HG03139 (cell line): Measurements from ENCODE around the gene HSPBAP1.
"Not testable (repeated sequence)": the region's sequence is repeated elsewhere in the genome, so short reads cannot be mapped to it uniquely, and the experiment has no call there.

Source experiments
- ATAC-seq: cut with Tn5 transposase; IDR thresholded peaks from one replicate; pipeline ENCODE4 v1.9.1; 2021; ENCODE audit not compliant: unreplicated experiment

Gene HSPBAP1

GRCh38 chr3:122742234-122742633 is 51.4 kb downstream of the HSPBAP1 start:
- no peak for ATAC-seq

DNA sequence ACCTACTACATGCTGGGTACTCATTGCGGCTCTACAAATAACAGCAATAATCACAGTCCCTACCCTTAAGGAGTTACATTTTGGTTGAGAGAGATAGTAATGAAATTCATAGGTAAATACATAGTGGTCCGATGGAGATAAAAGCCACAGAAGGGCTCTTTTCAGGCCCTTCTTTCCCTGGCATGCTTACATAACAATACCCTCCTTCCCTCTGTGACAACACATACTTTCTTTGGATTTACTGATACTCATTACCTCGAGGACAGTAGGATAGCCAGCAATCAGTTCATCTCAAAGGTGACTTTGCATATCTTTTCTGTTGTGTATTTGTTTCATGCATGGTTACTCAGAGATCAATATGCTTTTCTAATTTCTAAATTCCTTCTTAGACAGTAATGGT is 54.5 kb downstream of the HSPBAP1 start:
- ATAC-seq = no peak

GRCh38 chr3:122732682-122733525 is 60.7 kb downstream of the HSPBAP1 start:
- ATAC-seq = not testable (repeated sequence)

- no peak for ATAC-seq
Measured at GRCh38 chr3:122730240-122730639, 63.4 kb downstream of the HSPBAP1 start.

- no peak for ATAC-seq
Measured at GRCh38 chr3:122728756-122729514, 64.7 kb downstream of the HSPBAP1 start.

GRCh38 chr3:122728186-122728585 is 65.4 kb downstream of the HSPBAP1 start:
- ATAC-seq = no peak

- ATAC-seq = no peak
Measured at GRCh38 chr3:122727766-122728165, 65.9 kb downstream of the HSPBAP1 start.

DNA sequence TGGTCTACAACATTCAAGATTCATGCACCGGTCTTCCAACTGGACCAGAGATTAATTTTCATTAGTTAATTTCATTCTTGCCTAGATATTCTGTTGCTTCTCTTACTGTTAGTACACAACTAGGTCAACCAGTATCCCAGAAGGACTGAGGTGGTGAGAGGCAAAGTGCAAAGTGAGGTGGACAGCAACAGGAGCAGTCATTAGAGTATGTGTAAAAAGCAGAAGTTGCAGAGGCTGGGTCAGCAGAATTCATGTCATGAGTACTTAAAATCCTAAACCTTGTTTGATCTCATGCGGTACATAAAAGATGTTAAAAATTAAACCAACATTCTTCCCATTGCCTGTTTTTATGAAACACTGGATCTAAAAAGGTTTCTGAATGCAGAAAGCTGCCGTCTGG is 66.3 kb downstream of the HSPBAP1 start:
- no peak for ATAC-seq

DNA sequence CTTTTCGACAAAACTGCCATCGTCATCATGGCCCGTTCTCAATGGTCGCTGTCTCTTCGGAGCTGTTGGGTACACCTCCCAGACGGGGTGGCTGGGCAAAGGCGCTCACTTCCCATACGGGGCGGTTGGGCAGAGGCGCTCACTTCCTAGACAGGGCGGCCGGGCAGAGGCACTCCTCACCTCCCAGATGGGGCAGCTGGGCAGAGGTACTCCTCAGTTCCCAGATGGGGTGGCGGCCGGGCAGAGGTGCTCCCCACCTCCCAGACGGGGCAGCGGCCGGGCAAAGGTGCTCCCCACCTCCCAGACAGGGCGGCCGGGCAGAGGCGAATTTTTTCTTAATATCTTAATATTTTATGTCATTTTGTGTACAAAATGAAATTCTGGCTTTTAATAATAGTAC is 68.5 kb downstream of the HSPBAP1 start:
- ATAC-seq = no peak

DNA sequence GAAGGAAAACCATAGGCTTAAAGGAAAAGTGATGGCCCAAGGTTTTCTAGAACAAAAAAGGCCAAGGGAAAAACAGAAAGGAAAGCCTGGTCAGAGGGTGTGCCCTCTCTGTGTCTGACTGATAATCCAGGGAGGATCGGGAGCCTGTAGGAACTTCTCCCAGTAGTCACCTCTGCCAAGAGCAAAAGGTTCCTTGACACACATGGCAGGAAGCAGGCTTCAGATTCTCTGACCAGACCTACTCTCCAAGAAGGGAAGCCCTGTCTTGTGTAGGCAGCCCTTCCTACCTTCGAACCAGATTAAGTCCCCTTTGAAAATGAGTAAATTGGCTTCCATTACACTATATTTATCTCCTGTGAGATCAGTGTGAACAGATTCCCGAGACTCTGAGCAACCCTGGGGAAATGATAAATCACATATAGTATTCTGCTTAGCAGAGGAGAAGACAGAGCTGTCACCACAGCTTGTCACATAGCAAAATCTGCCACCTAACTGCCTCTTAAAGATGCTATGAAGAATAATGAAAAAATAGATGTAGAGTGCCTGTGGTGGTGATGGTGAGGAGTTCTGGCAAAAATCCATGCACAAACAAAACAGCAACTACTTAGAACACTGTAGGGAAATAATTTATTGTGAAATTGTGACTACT is 74.2 kb downstream of the HSPBAP1 start:
- ATAC-seq = no peak

- no peak for ATAC-seq
Measured at GRCh38 chr3:122716667-122717066, 77.0 kb downstream of the HSPBAP1 start.

GRCh38 chr3:122714273-122714672 is 79.4 kb downstream of the HSPBAP1 start:
- ATAC-seq = no peak

GRCh38 chr3:122710616-122711251 is 82.9 kb downstream of the HSPBAP1 start:
- ATAC-seq = not testable (repeated sequence)

DNA sequence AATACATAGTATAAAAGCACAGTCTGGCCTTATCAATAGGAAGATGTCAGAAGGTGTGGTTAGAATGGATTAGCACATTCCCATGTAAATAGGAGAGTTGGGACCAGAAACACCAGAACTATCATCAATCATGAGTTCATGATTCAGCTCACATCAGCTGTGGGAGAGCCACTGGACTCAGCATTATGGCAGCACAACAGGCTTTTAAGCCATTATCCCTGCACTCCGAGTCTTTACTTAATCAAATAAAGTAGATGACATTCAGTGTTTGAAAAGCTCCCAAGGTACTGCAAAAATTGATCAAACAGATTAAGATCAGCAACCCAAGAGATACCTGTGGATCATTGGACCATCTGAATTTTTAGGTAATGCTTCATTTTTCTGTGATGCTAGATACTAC is 88.3 kb downstream of the HSPBAP1 start:
- ATAC-seq = no peak

GRCh38 chr3:122700193-122700592 is 93.4 kb downstream of the HSPBAP1 start:
- ATAC-seq = no peak

GRCh38 chr3:122697952-122698620 is 95.5 kb downstream of the HSPBAP1 start:
- ATAC-seq = no peak

GRCh38 chr3:122695927-122696561 is 97.6 kb downstream of the HSPBAP1 start:
- ATAC-seq = no peak

GRCh38 chr3:122694966-122695365 is 98.7 kb downstream of the HSPBAP1 start:
- peak; percentile 54 for ATAC-seq

- no peak for ATAC-seq
Measured at GRCh38 chr3:122692674-122693073, 101.0 kb downstream of the HSPBAP1 start.

DNA sequence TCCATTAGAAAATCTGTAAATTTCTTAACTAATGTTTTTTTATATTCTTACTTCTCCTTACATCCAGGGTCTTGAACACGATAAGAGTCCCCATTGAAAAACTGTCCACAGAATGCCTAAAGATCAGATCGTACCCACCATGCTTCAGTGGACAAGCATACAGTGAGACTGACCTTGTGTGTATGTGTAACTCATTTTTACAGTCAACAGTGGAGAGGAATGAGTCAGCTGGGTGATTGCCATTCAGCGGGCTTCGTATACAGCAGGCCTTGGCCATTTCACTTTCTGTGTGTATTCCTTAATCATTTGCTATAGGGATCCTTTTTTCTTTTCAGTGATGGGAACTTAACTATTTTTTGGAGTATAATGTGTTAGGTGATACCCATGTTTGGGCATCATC is 102.4 kb downstream of the HSPBAP1 start:
- peak; percentile 44 for ATAC-seq
